ENCODE measurements around the gene MSMB. TPM values are rescaled to one million over a fixed set of nuclear protein-coding genes. Genes with fewer than 3 reads are reported as not detected.
"Not testable (repeated sequence)": the region's sequence is repeated elsewhere in the genome, so short reads cannot be mapped to it uniquely, and the experiment has no call there.

Gene MSMB
- total RNA-seq, 4 donors from 2014 or later, result not detected

GRCh38 chr10:46005383-46005782 lies 40.7 kb downstream of the MSMB start:
- intact Hi-C loops (cut with DNase I), result no loop called here
- Histone ChIP-seq H3K27me3 (no peaks in the 10 kb centered on the region), H3K4me3 (replicated peaks in 1 of 3) (no peak overlapping the region), H3K4me1 (no peaks in the 10 kb centered on the region), H3K9me3 (no peaks in the 10 kb centered on the region), H3K36me3 (peaks cover 62 to 87% of the 10 kb centered on the region in 2 donors), H3K27ac (no peak overlapping the region)
- TF ChIP-seq POLR2A (IDR thresholded peaks at IDR 0.05), result no peak
- TF ChIP-seq, protein P1, sequence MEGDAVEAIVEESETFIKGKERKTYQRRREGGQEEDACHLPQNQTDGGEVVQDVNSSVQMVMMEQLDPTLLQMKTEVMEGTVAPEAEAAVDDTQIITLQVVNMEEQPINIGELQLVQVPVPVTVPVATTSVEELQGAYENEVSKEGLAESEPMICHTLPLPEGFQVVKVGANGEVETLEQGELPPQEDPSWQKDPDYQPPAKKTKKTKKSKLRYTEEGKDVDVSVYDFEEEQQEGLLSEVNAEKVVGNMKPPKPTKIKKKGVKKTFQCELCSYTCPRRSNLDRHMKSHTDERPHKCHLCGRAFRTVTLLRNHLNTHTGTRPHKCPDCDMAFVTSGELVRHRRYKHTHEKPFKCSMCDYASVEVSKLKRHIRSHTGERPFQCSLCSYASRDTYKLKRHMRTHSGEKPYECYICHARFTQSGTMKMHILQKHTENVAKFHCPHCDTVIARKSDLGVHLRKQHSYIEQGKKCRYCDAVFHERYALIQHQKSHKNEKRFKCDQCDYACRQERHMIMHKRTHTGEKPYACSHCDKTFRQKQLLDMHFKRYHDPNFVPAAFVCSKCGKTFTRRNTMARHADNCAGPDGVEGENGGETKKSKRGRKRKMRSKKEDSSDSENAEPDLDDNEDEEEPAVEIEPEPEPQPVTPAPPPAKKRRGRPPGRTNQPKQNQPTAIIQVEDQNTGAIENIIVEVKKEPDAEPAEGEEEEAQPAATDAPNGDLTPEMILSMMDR (IDR thresholded peaks at IDR 0.05), result no peak
- 86 to 90% methylated on average over 4 of the region's 4 CpGs for WGBS, 2 donors
- no peak for DNase-seq

DNA sequence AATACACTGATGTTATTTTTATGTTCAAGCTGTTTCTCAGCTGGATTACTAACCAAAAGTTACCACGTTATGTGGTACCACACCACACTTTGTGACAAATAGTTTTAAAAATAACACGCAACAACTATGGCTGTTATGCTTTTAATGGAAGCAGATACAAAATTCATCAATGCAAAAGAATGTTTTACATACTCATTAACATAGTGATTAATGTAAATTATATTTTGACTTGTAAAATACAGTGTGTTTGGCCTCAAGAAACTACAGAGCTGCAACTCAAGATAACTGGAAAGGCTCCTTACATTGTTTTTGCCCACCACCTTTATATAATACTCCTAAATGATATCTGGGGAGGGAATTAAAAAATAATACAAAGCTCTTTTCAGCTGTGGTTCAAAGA lies 41.1 kb downstream of the MSMB start:
- no peak for TF ChIP-seq POLR2A (IDR thresholded peaks at IDR 0.05)
- TF ChIP-seq, protein P1 (IDR thresholded peaks at IDR 0.05), result no peak
- Histone ChIP-seq H3K27me3 (no peaks in the 10 kb centered on the region), H3K4me1 (no peaks in the 10 kb centered on the region), H3K36me3 (peaks cover 57 to 82% of the 10 kb centered on the region in 2 donors), H3K4me3 (replicated peaks in 1 of 3) (no peak overlapping the region), H3K9me3 (no peaks in the 10 kb centered on the region), H3K27ac (no peak overlapping the region)
- no peak for DNase-seq
- intact Hi-C loops (cut with DNase I), result no loop called here
- 97 to 98% methylated on average over 2 of the region's 2 CpGs for WGBS, 2 donors

DNA sequence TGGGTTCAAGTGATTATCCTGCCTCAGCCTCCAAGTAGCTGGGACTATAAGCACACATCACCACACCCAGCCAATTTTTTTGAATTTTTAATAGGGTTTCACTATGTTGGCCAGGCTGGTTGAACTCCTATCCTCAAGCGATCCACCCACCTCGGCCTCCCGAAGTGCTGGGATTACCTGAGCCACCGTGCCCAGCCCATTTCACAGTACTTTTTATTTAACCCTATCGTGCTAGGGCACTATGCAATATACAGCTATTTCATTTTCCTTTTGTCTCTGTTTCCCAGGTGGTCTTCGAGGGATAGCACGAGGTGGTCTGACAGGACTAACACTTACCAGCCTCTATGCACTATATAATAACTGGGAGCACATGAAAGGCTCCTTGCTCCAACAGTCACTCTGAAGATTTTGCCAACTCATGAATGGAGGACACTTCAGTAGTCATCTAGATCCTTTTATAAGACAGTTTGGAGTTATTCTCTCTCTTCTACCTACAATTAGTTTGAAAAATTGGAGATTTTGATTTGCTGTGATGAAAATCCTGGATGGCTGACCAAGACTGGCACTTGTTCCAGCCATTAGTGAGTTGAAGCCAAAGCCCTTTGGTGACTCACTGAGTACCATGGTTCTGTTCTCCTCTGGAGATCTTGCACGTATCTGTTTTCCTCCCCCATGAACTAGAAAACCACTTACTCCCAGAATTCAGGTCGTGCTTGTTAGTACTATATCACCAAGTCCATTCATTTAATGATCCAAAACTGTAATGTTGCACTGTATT lies 43.0 kb downstream of the MSMB start:
- 94% methylated on average over 9 of the region's 9 CpGs for WGBS, 2 donors
- Histone ChIP-seq H3K27me3 (no peaks in the 10 kb centered on the region), H3K27ac (no peak overlapping the region), H3K4me1 (no peaks in the 10 kb centered on the region), H3K36me3 (peaks cover 43 to 72% of the 10 kb centered on the region in 2 donors), H3K9me3 (no peaks in the 10 kb centered on the region), H3K4me3 (replicated peaks in 1 of 3) (no peak overlapping the region)
- no peak for DNase-seq
- TF ChIP-seq POLR2A (IDR thresholded peaks at IDR 0.05), result no peak
- TF ChIP-seq, protein P1 (IDR thresholded peaks at IDR 0.05), result no peak
- intact Hi-C loops (cut with DNase I), result no loop called here

DNA sequence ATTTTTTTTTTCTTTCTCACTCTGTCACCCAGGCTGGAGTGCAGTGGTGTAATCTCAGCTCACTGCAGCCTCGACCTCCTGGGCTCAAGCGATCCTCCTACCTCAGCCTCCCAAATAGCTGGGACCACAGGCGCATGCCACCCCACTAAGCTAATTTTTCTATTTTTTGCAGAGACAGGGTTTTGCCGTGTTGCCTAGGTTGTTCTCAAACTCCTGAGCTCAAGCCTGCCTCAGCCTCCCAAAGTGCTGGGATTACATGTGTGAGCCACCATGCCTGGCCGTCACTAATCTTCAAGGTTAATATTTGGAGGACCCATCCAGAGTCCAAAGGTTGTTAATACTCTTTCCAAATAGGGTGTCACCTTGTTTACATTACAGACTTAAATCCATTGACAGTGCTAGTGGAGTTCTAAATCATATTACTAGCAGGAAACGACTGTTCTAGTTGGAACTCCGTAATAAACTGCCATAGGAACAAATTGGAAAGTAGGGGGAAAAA lies 43.8 kb downstream of the MSMB start:
- DNase-seq; H3K4me1 ChIP-seq; intact Hi-C loops (cut with DNase I); H3K27me3 ChIP-seq; H3K9me3 ChIP-seq; H3K4me3 ChIP-seq (replicated peaks in 1 of 3); H3K27ac ChIP-seq: not testable (repeated sequence)
- H3K36me3 ChIP-seq, result peaks cover 38 to 73% of the 10 kb centered on the region in 2 donors
- WGBS, 2 donors, result 94 to 97% methylated on average over 7 of the region's 7 CpGs

GRCh38 chr10:46001187-46001756 lies 44.8 kb downstream of the MSMB start:
- H3K27ac ChIP-seq, result no peak overlapping the region
- intact Hi-C loops (cut with DNase I), result no loop called here
- DNase-seq, result no peak
- no peaks in the 10 kb centered on the region for H3K4me1 ChIP-seq
- no peak overlapping the region for H3K4me3 ChIP-seq (replicated peaks in 1 of 3)
- TF ChIP-seq, protein P1 (IDR thresholded peaks at IDR 0.05), result no peak
- no peak for TF ChIP-seq POLR2A (IDR thresholded peaks at IDR 0.05)
- H3K9me3 ChIP-seq, result no peaks in the 10 kb centered on the region
- H3K36me3 ChIP-seq, result peaks cover 30 to 65% of the 10 kb centered on the region in 2 donors
- WGBS, 2 donors, result 86 to 88% methylated on average over 5 of the region's 5 CpGs
- no peaks in the 10 kb centered on the region for H3K27me3 ChIP-seq
